HG03460 (cell line): Measurements from ENCODE around the gene NOP53.
"Not testable (repeated sequence)": the region's sequence is repeated elsewhere in the genome, so short reads cannot be mapped to it uniquely, and the experiment has no call there.

Experiments
- ATAC-seq: cut with Tn5 transposase; IDR thresholded peaks from one replicate; pipeline ENCODE4 v1.9.1; 2021; ENCODE audit not compliant: unreplicated experiment

Gene NOP53

DNA sequence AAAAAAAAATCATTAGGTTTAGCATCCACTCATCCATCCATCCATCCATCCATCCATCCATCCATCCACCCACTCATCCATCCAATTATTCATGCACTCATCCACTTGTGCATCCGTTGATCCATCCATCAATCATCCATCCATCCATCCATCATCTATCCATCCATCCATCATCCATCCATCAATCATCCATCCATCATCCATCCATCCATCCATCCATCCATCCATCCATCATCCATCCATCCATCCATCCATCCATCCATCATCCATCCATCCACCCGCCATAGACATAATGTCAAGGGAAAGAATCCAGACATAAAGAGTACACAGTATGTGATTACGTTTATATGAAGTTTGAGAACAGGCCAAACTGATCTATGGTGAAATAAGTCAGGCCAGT is 24.2 kb downstream of the NOP53 start:
- ATAC-seq, result no peak

DNA sequence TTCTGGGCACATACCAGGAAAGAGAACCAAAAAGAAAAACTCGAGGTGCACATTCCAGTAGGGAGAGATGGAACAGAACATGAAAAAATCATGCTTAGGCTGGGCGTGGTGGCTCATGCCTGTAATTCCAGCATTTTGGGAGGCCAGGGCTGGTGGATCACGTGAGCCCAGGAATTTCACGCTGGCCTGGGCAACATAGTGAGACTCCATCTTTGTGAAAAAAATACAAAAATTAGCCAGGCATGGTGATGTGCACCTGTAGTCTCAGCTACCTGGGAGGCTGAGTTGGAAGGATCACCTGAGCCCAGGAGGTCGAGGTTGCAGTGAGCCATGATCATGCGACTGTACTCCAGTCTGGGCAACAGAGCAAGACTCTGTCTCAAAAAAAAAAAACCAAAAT is 25.9 kb downstream of the NOP53 start:
- ATAC-seq, result not testable (repeated sequence)

DNA sequence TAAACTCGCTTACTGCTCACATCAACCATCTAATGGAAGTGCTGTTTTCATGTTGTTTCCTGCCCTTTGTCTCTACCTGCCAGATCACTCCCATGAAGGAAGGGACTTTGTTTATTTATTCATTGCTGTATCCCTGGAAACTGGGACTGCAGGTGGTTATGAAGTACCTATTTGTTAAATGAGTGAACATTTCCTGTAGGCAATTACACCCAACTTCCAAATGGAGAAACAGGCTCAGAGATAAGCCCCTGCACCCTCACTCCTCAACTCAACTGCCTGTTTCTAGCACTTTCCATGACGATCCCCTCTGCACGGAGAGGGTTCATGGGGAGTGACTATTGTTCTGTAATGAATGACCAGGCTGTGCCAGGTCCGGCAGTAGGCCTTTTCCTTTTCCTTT is 31.2 kb downstream of the NOP53 start:
- no peak for ATAC-seq

DNA sequence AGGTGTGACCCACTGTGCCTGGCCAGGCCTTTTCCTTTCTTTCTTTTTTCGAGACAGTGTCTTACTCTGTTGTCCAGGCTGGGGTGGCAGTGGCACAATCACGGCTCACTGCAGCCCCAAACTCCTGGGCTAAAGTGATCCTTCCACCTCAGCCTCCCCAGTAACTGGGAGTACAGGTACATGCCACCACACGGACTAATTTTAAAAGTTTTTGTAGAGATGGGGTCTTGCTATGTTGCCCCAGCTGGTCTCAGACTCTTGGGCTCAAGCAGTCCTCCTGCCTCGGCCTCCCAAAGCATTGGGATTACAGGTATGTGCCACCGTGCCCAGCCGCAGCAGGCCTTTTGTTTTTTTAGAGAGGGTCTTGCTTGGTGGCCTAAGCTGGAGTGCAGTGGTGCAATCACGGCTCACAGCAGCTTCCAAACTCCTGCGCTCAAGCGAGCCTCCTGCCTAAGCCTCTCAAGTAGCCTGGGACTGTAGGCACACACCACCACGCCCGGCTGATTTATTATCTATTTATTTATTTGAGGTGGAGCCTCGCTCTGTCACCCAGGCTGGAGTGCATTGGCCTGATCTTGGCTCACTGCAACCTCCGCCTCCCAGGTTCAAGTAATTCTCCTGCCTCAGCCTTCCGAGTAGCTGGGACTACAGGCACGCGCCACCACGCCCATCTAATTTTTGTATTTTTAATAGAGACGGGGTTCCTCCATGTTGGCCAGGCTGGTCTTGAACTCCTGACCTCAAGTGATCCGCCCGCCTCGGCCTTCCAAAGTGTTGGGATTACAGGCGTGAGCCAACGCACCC is 32.1 kb downstream of the NOP53 start:
- ATAC-seq, result not testable (repeated sequence)

DNA sequence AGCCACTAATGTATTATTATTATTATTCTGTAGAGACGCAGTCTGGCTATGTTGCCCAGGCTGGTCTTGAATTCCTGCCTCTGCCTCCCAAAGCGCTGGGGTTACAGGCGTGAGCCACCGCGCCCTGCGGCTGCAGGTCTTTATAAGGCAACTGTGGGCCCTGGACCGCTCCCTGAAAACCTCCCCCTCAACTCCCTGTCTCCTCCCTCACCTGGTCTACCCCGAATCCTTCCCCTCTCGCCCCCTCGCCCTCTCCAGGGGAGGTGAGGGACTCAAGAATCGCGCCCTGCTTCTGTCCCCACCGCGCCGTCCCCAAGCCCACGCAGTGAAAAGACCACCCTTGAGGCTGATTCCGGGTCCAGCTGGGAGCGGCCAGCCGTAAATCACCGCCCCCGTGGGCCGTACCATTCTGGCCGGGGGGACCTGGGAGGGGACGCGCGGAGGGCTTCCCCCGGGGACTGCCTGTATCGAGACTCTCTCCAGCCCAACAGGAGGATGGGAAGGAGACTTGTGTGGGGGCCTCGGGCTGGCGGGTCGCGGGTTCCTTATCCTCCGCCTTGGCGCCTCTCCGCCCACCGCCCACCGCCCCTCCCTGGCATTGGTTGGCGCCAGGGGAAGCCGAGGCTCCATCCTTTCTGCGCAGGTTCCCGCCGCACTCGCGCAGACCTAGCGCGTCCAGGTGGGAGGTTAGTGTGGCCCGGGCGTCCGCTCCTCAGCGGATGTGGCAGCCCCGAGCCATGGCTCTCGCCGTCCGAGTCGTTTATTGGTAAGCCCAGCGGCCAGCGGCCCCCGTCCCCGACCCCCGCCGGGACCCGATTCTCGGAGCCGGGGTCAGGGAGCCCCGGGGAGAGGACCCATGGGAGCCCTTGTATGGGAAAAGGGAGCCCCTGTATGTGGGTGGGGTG is 33.0 kb downstream of the NOP53 start, which contains the start of gene SELENOW:
Gene SELENOW, plus strand, starts transcription at position 655 of the 905 bp plus-strand sequence. Its CDS starts 83 bp downstream, at position 738.
- peak; percentile 65 for ATAC-seq

DNA sequence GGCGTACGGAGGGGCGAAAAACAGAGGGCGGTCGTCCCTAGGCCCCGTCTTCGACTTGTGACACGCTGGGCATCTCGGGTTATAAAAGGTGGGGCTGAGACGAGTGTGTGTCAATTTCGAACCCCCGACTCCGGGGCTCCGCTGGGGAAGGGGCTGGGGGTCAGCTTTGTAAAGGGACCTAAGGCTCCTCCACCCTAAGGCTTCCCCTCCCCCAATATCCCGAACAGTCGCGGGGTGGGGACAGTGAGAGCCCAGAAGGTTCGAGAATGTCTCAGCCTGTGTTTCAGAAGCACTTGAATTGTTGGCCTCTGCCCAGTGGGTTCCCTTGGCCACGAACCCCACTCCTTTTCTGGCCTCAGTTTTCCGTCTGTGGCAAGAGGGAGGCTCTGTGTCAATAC is 33.6 kb downstream of the NOP53 start:
- ATAC-seq, result no peak

DNA sequence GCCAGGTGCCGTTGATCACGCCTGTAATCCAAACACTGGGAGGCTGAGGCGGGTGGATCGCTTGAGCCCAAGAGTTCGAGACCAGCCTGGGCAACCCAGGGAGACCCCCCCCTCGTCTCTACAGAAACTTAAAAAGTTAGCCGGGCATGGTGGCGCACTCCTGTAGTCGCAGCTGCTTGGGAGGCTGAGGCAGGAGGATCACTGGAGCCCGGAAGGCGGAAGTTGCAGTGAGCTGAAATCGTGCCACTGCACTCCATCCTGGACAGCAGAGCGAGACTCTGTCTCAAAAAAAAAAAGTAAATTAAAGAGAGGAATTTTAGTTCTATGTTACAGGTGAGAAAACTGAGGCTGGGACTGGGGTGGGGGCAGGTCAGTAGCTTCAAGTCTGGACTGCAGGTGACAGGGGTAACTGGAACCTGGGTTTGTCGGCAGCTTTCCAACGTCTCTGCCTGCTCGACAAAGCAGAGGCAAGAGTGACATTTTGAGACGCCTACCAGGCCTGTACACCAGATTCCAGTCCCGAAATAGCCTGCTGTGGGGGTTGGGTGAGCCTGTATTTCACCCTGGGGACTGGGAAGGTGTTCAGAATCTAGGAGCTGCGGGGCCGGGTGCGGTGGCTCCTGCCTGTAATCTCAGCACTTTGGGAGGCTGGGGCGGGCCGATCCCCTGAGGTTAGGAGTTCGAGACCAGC is 34.3 kb downstream of the NOP53 start:
- no peak for ATAC-seq

DNA sequence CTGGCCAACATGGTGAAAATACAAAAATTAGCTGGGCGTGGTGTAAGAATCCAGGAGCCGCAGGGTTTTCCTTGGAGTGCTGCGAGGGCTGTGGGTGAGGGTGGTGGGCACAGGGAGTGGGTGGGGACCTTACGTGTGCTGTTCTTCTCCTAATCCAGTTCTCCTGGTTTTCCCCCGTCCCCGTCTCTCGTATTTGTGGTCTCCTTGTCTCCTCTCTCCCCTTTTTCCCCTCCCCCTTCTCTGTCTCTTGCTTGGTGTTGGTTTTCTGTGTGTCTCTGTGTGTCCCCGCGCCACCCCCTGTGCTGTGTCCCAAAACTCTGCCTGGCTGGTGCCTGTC is 34.8 kb downstream of the NOP53 start:
- no peak for ATAC-seq

DNA sequence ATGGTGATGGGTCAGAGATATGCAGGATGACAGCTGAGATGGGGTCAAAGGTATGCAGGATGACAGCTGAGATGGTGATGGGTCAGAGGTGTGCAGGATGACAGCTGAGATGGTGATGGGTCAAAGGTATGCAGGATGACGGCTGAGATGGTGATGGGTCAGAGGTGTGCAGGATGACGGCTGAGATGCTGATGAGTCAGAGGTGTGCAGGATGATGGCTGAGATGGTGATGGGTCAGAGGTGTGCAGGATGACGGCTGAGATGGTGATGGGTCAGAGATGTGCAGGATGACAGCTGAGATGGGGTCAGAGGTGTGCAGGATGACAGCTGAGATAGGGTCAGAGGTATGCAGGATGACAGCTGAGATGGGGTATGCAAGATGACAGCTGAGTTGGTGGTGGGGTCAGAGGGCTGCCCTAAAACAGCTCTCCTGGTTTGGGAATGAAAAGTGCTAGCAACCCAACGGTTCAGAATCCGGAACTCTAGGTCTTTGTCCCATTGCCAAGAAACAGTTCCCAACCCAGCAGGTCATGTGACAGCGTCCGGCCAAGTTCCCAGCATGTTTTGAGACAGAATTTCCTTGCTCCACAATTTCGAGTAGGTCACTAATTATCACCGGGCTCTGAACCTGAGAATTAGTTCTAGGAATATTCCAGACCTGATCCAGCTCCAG is 36.4 kb downstream of the NOP53 start:
- ATAC-seq, result no peak

DNA sequence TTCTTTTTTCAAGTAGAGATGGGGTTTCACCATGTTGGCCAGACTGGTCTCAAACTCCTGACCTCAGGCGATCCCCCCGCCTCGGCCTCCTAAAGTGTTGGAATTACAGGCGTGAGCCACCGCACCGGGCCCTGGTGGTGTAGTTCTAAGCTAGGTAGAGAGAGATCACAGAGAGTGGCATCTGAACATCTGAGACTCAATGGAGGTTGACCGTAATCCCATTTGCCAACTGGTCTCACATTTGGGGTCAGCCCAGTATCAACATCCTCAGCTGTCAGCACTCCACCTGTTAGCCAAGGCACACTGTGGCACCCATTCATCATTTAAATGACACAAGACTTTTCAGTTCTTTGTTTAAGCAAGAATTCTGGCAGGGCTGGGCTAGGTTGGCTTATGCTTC is 41.2 kb downstream of the NOP53 start:
- no peak for ATAC-seq

DNA sequence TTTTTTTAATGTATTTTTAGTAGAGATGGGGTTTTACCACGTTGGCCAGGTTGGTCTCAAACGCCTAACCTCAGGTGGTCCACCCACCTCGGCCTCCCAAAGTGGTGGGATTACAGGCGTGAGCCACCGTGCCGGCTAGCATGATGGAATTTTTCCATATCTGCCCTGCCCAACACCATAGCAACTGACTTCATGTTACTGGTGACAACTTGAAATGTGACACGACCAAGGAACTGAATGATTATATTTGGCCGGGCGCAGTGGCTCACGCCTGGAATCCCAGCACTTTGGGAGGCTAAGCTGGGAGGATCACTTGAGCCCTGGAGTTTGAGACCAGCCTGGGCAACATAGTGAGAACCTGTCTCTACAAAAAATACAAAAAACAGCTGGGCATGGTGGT is 42.0 kb downstream of the NOP53 start:
- ATAC-seq, result not testable (repeated sequence)

DNA sequence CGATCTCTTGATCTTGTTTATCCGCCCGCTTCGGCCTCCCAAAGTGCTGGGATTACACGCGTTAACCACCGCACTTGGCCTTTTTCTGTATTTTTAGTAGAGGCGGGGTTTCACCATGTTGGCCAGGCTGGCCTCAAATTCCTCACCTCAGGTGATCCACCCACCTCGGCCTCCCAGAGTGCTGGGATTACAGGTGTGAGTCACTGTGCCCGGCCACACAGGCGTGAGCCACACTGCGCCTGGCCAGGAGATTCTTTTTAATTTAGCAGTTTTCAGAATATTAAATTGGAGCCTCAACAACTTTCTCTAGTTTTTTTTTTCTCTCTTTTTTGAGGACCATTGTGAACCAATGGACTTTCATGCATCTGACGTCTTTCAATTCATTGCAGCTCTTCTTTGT is 44.5 kb downstream of the NOP53 start:
- ATAC-seq, result not testable (repeated sequence)

DNA sequence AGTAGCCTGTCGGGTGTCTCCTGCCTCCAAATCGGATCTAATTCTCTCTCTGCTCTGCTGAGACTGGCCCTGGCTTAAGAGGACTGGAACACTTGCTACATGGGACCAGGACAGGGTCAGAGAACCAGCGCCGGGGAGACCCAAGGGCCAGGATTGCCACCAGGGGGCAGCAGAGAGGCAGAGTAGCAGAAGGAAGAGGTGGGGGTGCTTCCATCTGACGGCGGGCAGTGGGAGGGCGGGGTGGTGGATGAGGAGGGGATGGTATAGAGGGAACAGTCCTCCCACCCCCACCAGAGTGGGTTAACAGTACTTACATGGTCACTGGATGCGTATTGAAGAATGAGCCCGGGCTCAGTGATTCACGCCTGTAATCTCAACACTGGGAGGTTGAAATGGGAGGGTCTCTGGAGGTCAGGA is 45.1 kb downstream of the NOP53 start:
- no peak for ATAC-seq

DNA sequence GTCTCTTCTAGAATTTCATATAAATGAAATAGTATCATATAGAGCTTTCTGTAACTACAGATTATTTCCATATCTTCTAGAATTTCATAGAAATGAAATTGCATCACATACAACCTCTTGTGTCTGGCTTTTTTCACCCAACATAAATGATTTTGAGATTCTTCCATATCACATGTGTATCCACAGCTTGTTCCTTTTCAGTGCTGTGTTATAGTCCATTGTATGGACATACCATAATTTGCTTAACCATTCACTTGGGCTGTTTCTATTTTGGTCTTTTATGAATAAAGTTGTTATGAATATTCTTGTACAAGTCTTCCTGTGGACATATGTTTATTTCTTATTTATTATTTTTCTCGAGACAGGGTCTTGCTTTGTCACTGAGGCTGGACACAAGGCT is 47.3 kb downstream of the NOP53 start:
- no peak for ATAC-seq

DNA sequence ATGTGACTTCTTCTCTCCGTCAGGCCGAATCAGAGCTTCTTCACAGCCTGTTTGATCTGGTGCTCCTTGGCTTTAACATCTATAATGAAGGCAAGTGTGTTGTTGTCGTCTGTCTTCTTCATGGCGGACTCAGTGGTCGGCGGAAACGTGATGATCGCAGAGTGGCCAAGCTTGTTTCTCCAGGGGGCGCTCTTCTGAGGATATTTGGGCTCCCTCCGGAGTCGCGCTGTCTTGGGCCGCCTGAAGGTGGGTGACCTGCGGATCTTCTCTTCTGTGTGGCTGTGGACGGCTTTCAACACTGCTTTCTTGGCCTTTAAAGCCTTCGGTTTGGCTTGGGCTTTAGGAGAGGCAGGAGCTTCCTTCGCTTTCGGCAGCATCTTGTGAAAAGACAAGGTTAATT is 49.2 kb downstream of the NOP53 start:
- ATAC-seq, result no peak

DNA sequence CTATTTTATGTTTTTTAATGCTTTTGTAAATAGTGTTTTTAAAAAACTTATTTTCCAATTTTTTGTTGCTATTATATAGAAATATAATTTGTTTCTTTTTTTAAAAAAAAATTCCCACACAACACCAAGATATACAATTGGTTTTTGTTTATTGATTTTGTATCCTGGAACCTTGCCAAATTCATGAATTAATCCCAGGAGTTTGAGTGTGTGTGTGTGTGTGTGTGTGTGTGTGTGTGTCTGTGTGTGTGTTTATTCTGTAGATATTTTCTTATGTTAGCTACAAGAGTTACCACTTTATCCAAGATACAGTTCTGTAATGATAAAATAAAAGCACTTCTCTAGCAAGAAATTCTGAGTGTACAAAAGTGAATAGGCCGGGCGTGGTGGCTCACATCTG is 51.4 kb downstream of the NOP53 start:
- no peak for ATAC-seq

DNA sequence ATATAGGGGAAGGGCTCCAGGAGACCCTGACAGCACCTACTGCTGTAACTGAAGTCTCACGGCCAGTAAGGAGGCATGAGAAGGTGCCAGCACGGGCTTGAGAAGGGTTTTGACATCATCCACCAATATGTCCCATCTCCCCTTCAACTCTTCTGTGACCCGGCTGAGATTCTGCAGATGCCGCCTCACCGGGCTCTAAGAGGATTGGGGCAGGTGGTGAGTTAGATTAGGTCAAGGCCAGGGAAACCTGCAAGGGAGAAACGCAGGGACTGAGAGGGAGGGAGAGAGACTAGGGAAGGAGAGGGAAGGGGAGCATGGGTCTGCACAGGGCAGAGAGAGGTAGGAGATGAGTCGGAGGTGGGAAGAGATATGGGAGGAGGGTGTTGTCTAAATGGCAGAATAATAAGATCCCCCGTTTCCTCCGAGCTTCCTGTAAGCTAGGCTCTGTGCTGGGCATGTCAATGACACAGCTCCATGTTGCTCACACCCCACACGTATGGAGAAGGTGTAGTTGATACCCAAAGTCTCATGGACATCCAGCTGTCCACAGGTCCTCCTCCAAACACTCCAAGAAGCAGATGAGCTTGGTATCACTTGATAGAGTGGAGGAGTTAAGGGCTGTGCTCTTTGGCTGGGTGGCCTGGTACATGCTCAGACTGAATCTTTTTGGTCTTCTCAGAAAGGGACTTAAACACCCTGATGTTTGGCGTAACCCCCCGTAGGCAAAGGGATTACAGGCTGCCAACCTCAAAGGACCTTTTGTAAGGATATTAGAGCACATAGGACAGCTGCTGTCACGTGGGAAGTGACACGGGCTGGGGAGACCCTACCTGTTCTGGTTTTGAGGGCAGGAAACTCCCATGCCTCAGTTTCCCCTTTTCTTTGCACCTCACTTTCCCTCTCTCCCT is 52.9 kb downstream of the NOP53 start:
- ATAC-seq, result no peak

DNA sequence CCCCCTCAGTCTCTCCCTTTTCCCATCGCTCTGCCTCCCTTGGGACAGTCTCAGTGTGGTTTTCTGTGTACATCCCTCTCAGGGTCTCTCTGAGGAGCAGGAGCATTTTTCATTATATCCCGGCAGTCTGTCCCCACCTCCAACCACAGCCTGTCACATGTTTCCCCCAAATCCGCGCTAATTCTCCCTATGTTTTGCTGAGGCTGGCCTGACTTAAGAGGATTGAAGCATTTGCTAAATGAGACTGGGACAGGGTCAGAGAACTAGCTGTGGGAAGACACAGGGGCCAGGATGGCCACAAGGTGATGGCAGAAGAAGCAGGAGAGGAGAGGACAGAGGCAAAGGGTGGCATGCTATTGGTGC is 53.5 kb downstream of the NOP53 start:
- ATAC-seq, result no peak

DNA sequence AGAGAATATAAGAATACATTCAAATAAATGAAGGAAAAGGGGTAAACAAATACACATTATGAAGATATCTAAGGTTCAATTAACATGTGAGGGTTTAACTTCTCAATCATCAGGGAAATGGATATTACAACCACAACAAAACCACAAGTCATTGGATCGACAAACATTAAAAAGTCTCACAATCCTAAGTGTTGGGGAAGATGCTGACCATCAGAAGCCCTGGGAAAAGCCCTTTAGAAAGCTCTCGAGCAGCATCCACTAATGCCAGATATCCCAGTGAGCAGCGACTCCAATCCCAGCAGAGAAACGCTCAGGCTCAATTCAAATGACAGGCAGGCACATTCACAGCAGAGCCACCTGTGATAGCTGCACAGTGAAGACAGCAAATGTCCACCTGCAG is 55.9 kb downstream of the NOP53 start:
- no peak for ATAC-seq

DNA sequence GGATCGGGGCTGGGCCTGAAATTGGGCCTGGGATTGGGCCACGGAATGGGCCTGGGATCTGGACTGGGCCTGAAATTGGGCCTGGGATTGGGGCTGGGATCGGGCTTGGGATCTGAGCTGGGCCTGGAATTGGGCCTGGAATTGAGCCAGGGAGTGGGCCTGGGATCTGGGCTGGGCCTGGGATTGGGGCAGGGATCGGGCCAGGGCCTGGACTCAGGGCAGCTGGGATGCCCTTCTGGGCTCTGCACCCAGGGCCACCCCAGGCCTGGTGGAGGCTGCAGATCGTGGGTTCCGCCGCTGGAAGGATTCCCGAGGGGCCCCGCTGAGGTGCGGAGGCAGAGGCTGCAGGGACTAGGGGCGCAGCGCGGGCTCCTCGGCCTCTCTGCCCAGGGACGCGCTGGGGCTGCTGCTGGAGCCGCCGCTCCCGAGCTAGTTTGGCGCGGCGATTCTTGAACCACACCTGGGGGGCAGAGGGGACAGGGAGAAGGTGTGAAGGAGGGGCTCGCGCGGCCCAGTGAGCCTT is 57.2 kb downstream of the NOP53 start:
- ATAC-seq, result no peak
